NCI-H2196 (cell line): ENCODE measurements around the gene EHBP1.

ENCODE experiments used
- DNase-seq: peaks from one replicate; lab custom pipeline; 2025; ENCODE audit not compliant: unreplicated experiment; lab: John Stamatoyannopoulos, UW

EHBP1 gene

GRCh38 chr2:62774555-62775366, 69.2 kb downstream of the EHBP1 start:
- DNase-seq = peak; percentile 12

- DNase-seq = no peak
Measured at GRCh38 chr2:62775367-62775668, 69.8 kb downstream of the EHBP1 start.

GRCh38 chr2:62783679-62784078, 78.2 kb downstream of the EHBP1 start:
- no peak for DNase-seq

GRCh38 chr2:62784341-62784740, 78.8 kb downstream of the EHBP1 start:
- no peak for DNase-seq

- no peak for DNase-seq
Measured at GRCh38 chr2:62785216-62785615, 79.7 kb downstream of the EHBP1 start.

GRCh38 chr2:62785810-62786597, 80.5 kb downstream of the EHBP1 start:
- no peak for DNase-seq

- DNase-seq = peak; percentile 22
Measured at GRCh38 chr2:62787386-62787785, 81.9 kb downstream of the EHBP1 start.

GRCh38 chr2:62789518-62789917, 84.0 kb downstream of the EHBP1 start:
- DNase-seq = no peak

- DNase-seq = no peak
Measured at GRCh38 chr2:62789918-62790317, 84.4 kb downstream of the EHBP1 start.

GRCh38 chr2:62792408-62792807, 86.9 kb downstream of the EHBP1 start:
- DNase-seq = no peak

GRCh38 chr2:62793213-62793612, 87.7 kb downstream of the EHBP1 start:
- DNase-seq = no peak

- DNase-seq = peak; percentile 31
Measured at GRCh38 chr2:62794791-62795190, 89.3 kb downstream of the EHBP1 start.

GRCh38 chr2:62795341-62795740, 89.8 kb downstream of the EHBP1 start:
- DNase-seq = no peak

- no peak for DNase-seq
Measured at GRCh38 chr2:62797107-62797506, 91.6 kb downstream of the EHBP1 start.

- DNase-seq = no peak
Measured at GRCh38 chr2:62800618-62801017, 95.1 kb downstream of the EHBP1 start.

- no peak for DNase-seq
Measured at GRCh38 chr2:62801110-62801509, 95.6 kb downstream of the EHBP1 start.

- no peak for DNase-seq
Measured at GRCh38 chr2:62801814-62802523, 96.5 kb downstream of the EHBP1 start.

GRCh38 chr2:62803961-62804360, 98.4 kb downstream of the EHBP1 start:
- no peak for DNase-seq

GRCh38 chr2:62806231-62806630, 100.7 kb downstream of the EHBP1 start:
- no peak for DNase-seq

- DNase-seq = no peak
Measured at GRCh38 chr2:62808554-62808953, 103.0 kb downstream of the EHBP1 start.

- DNase-seq = no peak
Measured at GRCh38 chr2:62811086-62811485, 105.6 kb downstream of the EHBP1 start.

GRCh38 chr2:62811972-62812371, 106.5 kb downstream of the EHBP1 start:
- DNase-seq = no peak
